Colonic mucosa (tissue), 4 donors: ENCODE results near the gene CGA. TPM values are rescaled to one million over a fixed set of nuclear protein-coding genes. Genes with fewer than 3 reads are reported as not detected.
"Not testable (repeated sequence)": the region's sequence is repeated elsewhere in the genome, so short reads cannot be mapped to it uniquely, and the experiment has no call there.

ENCODE experiments used
- DNase-seq: peaks from one replicate; pipeline ENCODE4 v3.0.0-alpha.2; 2020
- H3K27ac ChIP-seq: fragments of 200-600 bp; one replicate; pipeline ENCODE4 v1.8.0; 2021
- H3K27me3 ChIP-seq: fragments of 200-600 bp; one replicate; pipeline ENCODE4 v1.8.0; 2021
- H3K36me3 ChIP-seq: fragments of 200-600 bp; one replicate; pipeline ENCODE4 v1.8.0; 2021
- H3K4me1 ChIP-seq: fragments of 200-600 bp; one replicate; pipeline ENCODE4 v1.8.0; 2021; ENCODE audit warnings: mild to moderate bottlenecking
- H3K4me3 ChIP-seq: fragments of 200-600 bp; one replicate; pipeline ENCODE4 v1.8.0; 2021
- H3K9ac ChIP-seq, 2 donors: one replicate each; pipeline ENCODE4 v1.7.0; 2013; ENCODE audit warnings: control low read depth in 2 of 2, low read depth in 2 of 2, low read length in 2 of 2
- H3K9me3 ChIP-seq: fragments of 200-600 bp; one replicate; pipeline ENCODE4 v1.8.0; 2021
- CTCF ChIP-seq: fragments of 200-600 bp; IDR thresholded peaks from one replicate; pipeline ENCODE4 v1.8.0; 2022; ENCODE audit warnings: antibody characterized with exemption, mild to moderate bottlenecking
- intact Hi-C: fragments of 100-400 bp; cut with DNase I; formaldehyde crosslinking; loops from one replicate; pipeline ENCODE4 v1.14.1; 2022
- total RNA-seq, 2 donors: library from RNA; stranded (reverse); fragmentation: NEBNext Ultra II Directional in 1 of 2; extraction: Animal tissue kit (Norgen Biotek cat#: 25700) in 1 of 2; gene quantifications; one replicate each; pipeline ENCODE4 v1.2.1, GENCODE V29; 2021
- donor health status: healthy.
- donor health status: DM: no; HTN: no; CAD: no.
- donor health status: DM: no; HTN: no; CAD: no.

The CGA gene
- not detected for total RNA-seq

- Histone ChIP-seq H3K4me1 (no peaks in the 10 kb centered on the region), H3K9me3 (no peaks in the 10 kb centered on the region), H3K27me3 (no peaks in the 10 kb centered on the region), H3K36me3 (no peaks in the 10 kb centered on the region), H3K4me3 (no peak within 1 kb of the TSS), H3K27ac (no peak within 1 kb of the TSS), H3K9ac (no peak within 1 kb of the TSS)
- no peak for TF ChIP-seq CTCF
- intact Hi-C loops, result no loop called here
- no peak for DNase-seq
Measured at GRCh38 chr6:87095087-87095509, at the start of gene CGA. Gene CGA (minus strand): TSS chr6:87095106. CDS start chr6:87088200, 6,906 bp downstream.

DNA sequence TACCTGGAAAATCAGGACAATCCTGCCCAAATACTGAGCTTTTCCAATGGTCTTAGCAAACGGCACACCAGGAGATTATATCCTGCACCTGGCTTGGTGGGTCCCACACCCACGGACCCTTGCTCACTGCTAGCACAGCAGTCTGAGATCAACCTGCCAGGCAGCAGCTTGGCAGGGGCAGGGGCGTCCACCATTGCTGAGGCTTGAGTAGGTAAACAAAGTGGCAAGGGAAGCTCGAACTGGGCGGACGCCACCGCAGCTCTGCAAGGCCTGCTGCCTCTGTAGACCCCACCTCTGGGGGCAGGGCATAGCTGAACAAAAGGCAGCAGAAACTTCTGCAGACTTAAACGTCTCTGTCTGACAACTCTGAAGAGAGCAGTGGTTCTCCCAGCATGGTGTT, 45.0 kb upstream of the CGA start:
- intact Hi-C loops, result loop anchor here (2.0 kb wide), 1 partner anchor 251 kb away; no protein-coding TSS in a partner anchor
- H3K27me3 ChIP-seq, DNase-seq, H3K4me3 ChIP-seq, H3K9ac ChIP-seq, H3K27ac ChIP-seq, H3K36me3 ChIP-seq, H3K9me3 ChIP-seq, H3K4me1 ChIP-seq: not testable (repeated sequence)

DNA sequence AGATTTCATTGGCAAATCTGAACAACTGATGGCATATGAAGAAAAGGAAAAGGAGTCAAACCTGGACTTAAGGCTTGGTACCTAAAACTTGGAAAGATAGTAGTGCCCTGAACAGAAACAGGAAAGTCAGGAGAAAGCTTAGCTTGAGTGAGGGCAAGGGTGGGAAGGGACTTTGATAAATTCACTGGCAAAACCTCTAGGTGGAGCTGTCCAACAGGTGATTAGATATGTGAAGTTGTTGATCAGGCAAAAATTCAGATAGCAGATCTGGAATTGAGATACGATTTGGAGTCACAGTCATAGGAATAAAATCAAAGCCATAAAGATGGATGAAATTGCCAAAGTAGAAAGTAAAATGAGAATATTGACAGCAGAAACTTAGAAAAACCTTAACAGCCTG, 44.3 kb upstream of the CGA start:
- Histone ChIP-seq H3K4me3 (no peak overlapping the region), H3K27ac (no peak overlapping the region), H3K27me3 (no peaks in the 10 kb centered on the region), H3K4me1 (no peaks in the 10 kb centered on the region), H3K9ac (no peak overlapping the region), H3K9me3 (no peaks in the 10 kb centered on the region), H3K36me3 (no peaks in the 10 kb centered on the region)
- intact Hi-C loops, result loop anchor here (2.0 kb wide), 1 partner anchor 252 kb away; no protein-coding TSS in a partner anchor
- peak; percentile 40 for DNase-seq
- TF ChIP-seq CTCF, result peak; percentile 57

- no peak overlapping the region for H3K27ac ChIP-seq
- TF ChIP-seq CTCF, result no peak
- H3K9me3 ChIP-seq, result no peaks in the 10 kb centered on the region
- no peaks in the 10 kb centered on the region for H3K36me3 ChIP-seq
- DNase-seq, result no peak
- intact Hi-C loops, result no loop called here
- H3K4me1 ChIP-seq, result no peaks in the 10 kb centered on the region
- H3K27me3 ChIP-seq, result no peaks in the 10 kb centered on the region
- no peak overlapping the region for H3K4me3 ChIP-seq
- H3K9ac ChIP-seq, result no peak overlapping the region
Measured at GRCh38 chr6:87136963-87137362, 42.1 kb upstream of the CGA start.

DNA sequence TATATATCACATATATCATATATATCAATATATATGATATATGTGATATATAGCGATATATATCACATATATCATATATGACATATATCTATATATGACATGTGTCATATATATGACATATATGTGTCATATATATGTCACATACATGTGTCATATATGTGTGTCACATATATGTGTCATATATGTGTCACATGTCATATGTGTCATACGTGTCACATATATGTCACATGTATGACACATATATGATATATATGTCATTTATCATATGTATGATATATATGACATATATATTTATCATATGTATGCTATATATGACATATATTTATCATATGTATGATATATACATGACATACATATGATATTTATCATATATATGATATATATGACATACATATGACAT, 32.8 kb upstream of the CGA start:
- no peaks in the 10 kb centered on the region for H3K36me3 ChIP-seq
- H3K4me3 ChIP-seq, result no peak overlapping the region
- H3K27ac ChIP-seq, result no peak overlapping the region
- DNase-seq, result no peak
- H3K9me3 ChIP-seq, result no peaks in the 10 kb centered on the region
- no peak for TF ChIP-seq CTCF
- H3K4me1 ChIP-seq, result no peaks in the 10 kb centered on the region
- H3K9ac ChIP-seq, result no peak overlapping the region
- no peaks in the 10 kb centered on the region for H3K27me3 ChIP-seq
- intact Hi-C loops, result no loop called here

- H3K9me3 ChIP-seq, result no peaks in the 10 kb centered on the region
- TF ChIP-seq CTCF, result no peak
- no peaks in the 10 kb centered on the region for H3K36me3 ChIP-seq
- H3K27ac ChIP-seq, result no peak overlapping the region
- no peak overlapping the region for H3K9ac ChIP-seq
- intact Hi-C loops, result no loop called here
- H3K4me3 ChIP-seq, result no peak overlapping the region
- no peaks in the 10 kb centered on the region for H3K4me1 ChIP-seq
- DNase-seq, result no peak
- H3K27me3 ChIP-seq, result no peaks in the 10 kb centered on the region
Measured at GRCh38 chr6:87126501-87126900, 31.6 kb upstream of the CGA start.
